Ammon's horn (tissue), 1 donor: ENCODE data around the gene RAB11FIP3.
A peak's percentile ranks its signal among the peaks of the same experiment; 100 is the strongest.

Experiments
- DNase-seq: peaks from one replicate; pipeline ENCODE4 v3.0.0-alpha.2; 2016; ENCODE audit warnings: low spot score

The RAB11FIP3 gene

GRCh38 chr16:533391-534123 is 108.1 kb downstream of the RAB11FIP3 start:
- DNase-seq = no peak

- DNase-seq = no peak
Observed at GRCh38 chr16:534135-534534, 108.7 kb downstream of the RAB11FIP3 start.

GRCh38 chr16:534856-535445 is 109.5 kb downstream of the RAB11FIP3 start:
- no peak for DNase-seq

- no peak for DNase-seq
Observed at GRCh38 chr16:535446-536405, 110.3 kb downstream of the RAB11FIP3 start.

GRCh38 chr16:536746-537145 is 111.3 kb downstream of the RAB11FIP3 start:
- DNase-seq = no peak

GRCh38 chr16:537415-538335 is 112.2 kb downstream of the RAB11FIP3 start:
- no peak for DNase-seq

GRCh38 chr16:539901-540530 is 114.6 kb downstream of the RAB11FIP3 start:
- no peak for DNase-seq

- no peak for DNase-seq
Observed at GRCh38 chr16:540645-541340, 115.3 kb downstream of the RAB11FIP3 start.

GRCh38 chr16:543301-544164 is 118.1 kb downstream of the RAB11FIP3 start:
- DNase-seq = no peak

- DNase-seq = no peak
Observed at GRCh38 chr16:544517-544916, 119.1 kb downstream of the RAB11FIP3 start.

GRCh38 chr16:546909-547770 is 121.7 kb downstream of the RAB11FIP3 start:
- peak; percentile 63 for DNase-seq

GRCh38 chr16:548586-548985 is 123.1 kb downstream of the RAB11FIP3 start:
- DNase-seq = no peak

- no peak for DNase-seq
Observed at GRCh38 chr16:549544-550263, 124.3 kb downstream of the RAB11FIP3 start.

GRCh38 chr16:551210-551609 is 125.8 kb downstream of the RAB11FIP3 start:
- DNase-seq = no peak

- DNase-seq = no peak
Observed at GRCh38 chr16:552171-552570, 126.7 kb downstream of the RAB11FIP3 start.

- no peak for DNase-seq
Observed at GRCh38 chr16:553601-554296, 128.3 kb downstream of the RAB11FIP3 start.

GRCh38 chr16:554297-554621 is 128.8 kb downstream of the RAB11FIP3 start:
- DNase-seq = no peak
